Activated CD4-positive, alpha-beta T cell treated with anti-CD3 and anti-CD28 coated beads, Interleukin-2, amount 50 U/mL, for 1 hour (primary cell): ENCODE data around the gene GLI2.

Source experiments
- DNase-seq: peaks from one replicate; pipeline ENCODE4 v3.0.0-alpha.2; 2020

GLI2 gene

DNA sequence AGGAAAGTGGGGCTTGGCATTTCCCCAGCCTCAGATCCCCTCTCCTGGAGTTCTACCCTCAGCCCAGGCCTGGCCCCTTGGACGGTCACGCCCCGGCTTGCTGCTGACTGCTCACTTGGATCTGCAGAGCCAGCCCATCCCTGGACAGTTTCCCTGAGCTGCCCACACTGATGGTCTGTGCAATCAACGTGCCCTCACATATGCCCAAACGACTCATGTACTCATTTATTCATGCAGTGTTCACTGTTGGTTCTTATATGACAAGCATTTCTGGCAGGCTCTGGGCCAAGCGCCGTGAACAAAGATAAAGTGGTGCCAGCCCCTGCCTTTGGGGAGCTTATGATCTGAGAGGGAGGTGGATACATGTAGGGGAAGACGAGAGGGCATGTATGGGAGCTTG is 20.3 kb upstream of the GLI2 start:
- DNase-seq, result no peak

- DNase-seq, result no peak
These were observed 19.7 kb upstream of the GLI2 start for GRCh38 chr2:120715941-120716340.

DNA sequence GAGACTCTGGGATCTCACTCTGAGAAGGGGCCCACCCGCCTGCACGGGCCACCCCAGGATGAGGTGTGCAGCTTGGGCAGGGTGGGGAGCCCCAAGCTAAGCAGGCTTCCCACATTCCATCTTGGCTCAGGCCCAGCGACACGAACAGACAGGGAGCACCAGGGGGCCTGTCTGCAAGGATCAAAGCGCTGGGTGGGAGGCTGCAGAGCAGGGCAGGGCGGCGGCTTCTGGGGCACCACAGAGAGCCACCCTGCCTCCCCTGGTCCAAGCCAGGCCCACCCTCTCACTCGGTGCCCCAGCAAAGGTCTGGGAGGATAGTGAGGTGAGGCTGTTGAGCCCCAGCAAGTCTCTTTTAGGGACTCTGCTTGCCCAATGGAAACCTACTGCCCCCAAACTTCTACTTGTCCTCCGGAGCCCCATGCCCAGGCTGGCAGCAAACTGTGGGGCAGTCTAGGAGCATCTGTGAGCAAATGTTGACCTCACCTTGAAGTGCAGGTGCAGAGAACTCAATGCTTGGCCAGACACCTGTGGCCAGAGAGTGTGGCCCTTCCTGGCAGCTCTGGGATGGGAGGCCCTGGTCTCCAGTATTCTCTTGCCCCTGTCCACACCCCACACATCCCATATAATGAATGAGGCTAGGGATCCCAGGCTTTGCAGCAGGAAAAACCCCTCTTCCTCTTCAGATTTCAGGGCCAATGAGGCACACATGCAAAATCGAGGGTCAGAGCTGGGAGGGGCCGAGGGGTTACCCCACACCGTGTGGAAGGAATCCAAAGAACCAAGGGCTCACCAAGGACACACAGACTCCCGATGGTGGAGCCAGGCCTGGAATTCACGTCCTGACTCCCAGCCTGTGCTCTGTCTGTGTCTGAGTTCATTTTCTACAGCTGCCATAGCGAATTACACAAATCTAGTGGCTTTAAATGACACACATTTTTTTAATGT is 18.8 kb upstream of the GLI2 start:
- no peak for DNase-seq

DNA sequence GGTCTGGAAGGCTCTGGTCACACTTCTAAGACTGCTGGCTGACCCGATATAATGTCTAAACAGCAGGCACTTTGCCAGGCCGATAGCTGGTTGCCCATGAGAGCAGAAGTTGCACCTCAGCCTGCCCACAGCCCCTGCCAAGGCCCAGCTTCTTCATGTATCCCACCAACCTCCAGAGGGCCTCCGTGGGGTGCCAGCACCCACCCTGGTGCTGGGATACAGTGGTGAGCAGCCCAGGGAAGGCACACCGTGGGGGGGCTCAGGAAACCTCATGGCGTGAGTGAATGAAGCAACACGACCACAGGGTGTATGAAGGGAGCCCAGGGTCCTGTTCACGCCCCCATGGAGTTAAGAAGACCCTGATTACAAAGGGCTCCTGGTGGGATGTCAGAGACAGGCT is 16.2 kb upstream of the GLI2 start:
- no peak for DNase-seq

DNA sequence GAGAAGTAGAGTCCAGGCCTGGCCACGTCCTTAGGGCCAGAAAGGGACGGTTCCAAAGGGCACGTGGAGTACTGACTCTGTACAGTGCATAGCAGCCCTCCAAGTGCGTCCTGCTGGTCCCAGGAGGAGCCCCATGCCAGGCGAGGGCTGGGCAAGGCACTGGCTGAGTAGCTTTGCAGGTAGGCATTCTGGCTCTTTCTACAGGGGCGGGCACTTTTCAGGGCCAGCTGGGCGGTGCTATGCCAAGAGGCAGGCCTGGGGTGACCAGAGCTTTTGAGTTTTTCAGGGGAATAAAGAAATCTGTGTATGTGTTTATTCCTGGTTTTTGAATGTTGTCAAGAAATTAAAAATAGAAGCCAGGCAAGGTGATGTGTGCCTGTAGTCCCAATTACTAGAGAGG is 15.4 kb upstream of the GLI2 start:
- DNase-seq, result no peak

- no peak for DNase-seq
These were observed 14.8 kb upstream of the GLI2 start for GRCh38 chr2:120720746-120721375.

DNA sequence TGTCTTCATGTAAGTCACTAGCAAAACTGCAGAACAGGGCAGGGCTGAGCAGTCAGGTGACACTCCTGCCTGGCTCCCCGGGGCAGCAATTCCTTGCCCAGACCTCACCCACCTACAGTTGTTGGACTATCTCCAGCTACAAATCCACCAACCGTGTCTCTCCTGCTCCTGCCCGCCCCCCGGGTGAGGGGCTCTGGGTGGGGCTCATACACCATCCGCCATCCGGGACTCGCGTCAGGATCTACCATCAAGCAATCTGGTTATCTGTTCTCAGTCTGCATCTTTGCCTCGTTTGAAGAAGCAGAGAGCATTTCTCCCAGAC is 13.5 kb upstream of the GLI2 start:
- no peak for DNase-seq

DNA sequence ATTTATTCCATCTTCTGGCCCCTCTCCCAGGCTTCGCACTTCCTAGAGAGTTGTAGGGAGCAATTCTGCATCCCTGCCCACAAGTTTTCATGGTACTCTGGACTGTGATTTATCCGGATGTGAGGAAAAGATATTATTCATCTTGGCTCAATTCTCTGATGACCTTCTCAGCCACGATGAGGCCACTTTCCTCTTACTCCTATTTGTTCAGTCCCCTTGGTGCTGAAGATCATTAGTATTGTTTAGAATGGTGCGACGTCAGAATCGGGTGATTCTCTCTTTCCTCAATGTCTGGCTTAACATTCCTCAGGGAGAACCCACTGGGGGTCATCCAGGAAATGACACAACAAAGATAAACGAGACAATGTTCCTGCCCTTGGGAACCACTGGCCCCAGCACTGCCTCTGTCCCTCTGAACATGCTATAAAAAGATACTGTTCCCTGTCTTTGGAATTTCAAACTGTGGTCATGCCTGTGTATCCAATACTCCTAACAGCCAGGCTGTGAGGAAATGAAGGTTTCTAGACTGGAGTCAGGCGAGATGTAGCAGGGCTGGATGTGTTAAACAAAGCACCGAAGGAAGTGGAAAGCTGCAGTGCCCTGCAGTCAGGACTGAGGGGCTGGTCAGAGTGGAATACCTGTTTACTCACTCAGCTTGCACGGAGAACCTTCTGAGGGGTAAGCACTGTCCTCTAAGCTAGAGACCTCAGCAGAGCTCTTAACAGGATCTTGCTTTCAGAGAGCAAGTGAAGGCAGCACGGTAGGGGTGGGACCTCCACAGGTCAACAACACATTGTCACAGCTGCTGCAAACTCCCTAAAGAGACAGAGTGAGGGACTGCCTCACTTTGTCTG is 12.9 kb upstream of the GLI2 start:
- no peak for DNase-seq

GRCh38 chr2:120726245-120726644 is 9.4 kb upstream of the GLI2 start:
- DNase-seq, result no peak

DNA sequence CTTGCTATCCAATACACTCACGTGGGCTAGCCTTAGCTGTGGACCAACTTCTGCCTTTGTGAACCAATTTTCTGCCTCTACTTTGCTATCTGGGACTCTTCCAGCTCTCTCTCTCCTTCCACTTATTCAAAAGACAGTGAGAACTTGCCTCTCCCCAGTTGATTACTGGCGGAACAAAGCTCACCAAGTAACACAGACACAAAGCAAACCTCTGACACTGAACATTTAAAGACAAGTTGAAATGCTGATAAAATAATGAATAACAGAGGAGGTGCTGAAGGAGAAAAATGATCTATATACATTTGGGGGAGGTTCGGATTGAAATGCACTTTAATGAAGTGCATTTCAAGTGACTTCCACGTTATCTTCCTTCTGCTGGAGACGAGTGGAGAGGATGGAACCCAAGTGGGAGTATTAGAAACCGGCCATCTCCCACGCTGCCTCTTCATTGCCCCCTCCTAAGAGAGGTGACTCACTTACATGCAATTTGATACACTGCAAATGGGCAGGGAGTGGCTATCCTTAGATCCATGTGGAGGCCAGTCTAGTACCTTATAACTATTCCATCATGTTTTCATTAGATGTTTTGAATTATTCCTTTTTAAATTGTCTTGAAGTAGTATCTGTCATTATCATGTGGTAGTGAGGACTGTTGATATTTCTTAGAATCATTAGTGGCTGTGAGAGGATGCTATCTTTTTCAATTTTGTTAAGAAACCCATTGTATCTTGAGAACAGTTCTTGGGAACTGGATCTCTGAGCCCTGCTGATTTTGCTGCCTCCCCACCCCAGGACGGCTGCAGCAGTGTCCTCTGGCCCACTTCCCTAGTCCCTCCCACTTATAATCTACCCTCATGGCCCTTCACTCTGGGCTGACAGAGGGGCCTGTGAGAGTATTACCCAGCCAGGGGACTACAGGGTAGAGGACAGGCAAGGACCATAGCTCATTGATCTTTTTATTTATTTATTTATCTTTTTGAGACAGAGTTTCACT is 6.0 kb upstream of the GLI2 start:
- no peak for DNase-seq

DNA sequence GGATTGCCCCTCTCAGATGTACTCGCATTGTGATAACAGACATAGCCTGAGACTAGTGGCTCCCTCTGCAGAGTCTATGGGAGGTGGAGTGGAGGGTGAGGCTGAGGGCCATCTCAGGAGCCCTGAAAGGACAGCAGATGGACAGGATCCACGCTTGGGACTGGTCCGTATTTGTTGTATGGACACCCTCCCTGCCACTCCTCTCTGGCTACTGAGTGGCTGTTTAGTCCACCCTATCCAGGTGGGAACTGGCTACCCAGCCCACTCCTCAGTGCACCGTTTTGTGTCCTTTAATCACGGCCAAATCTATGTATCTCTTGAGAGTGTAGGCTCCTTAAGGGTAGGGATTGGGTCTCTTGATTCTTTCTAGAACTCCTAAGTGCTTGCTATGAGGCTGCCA is 4.5 kb upstream of the GLI2 start:
- no peak for DNase-seq

DNA sequence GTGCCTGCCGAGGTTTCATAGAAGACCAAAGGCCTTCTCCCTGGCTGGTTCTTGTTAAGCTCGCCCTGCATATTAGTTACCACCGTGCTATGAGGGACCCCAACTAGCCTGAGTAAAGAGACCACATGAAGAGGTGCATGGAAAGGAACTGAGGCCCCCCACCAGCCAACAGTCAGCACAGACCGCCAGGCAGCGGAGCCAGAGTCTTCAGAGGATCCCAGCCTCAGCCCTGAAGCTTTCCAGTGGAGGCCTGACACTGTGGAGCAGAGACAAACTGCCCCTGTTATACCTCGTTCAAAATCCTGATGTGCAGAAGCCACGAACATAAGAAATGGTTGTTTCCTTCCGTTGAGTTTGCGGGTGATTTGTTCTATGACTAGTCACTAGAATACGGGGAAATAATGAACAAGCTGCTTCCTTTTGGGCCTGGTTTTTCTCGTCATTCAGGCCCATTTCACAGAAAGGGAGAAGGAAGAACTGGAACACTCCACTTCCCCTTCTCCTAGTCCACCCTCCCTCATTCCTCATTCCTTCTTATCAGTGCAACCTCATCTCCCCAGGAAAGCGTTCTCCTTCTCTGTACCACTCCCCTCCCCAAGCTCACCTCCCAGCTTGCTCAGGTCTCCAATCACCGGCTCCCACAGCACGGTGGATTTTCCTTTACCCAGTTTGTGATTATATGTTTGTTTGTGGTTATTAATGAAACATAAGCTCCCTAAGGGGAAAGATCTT is 3.0 kb upstream of the GLI2 start:
- no peak for DNase-seq

GRCh38 chr2:120733238-120733932 is 2.3 kb upstream of the GLI2 start:
- DNase-seq, result no peak

- no peak for DNase-seq
These were observed 577 bp upstream of the GLI2 start for GRCh38 chr2:120734930-120735651.

DNA sequence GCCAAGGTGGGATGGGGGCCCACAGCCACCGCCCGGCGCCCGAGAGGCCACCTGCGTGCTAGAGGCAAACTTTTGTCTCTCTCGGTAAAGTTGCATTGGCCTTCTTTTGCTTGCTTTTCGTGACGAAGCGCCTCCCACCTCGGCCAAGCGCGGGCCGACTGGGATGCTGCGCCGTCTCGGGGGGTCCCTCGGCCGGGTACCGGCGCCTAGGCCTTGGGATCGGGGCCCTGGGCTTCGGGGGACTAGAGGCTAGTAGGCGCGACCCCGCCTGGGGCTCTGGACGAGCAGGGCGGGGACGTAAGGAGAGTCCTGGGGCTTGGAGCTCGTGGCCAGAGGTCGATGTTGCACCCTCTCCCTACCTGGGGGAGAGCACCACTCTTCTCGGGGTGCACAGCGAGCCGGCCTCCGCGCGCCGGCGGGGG is 545 bp downstream of the GLI2 start:
- DNase-seq, result no peak

GRCh38 chr2:120736624-120737339 is 1.1 kb downstream of the GLI2 start:
- DNase-seq, result no peak

DNA sequence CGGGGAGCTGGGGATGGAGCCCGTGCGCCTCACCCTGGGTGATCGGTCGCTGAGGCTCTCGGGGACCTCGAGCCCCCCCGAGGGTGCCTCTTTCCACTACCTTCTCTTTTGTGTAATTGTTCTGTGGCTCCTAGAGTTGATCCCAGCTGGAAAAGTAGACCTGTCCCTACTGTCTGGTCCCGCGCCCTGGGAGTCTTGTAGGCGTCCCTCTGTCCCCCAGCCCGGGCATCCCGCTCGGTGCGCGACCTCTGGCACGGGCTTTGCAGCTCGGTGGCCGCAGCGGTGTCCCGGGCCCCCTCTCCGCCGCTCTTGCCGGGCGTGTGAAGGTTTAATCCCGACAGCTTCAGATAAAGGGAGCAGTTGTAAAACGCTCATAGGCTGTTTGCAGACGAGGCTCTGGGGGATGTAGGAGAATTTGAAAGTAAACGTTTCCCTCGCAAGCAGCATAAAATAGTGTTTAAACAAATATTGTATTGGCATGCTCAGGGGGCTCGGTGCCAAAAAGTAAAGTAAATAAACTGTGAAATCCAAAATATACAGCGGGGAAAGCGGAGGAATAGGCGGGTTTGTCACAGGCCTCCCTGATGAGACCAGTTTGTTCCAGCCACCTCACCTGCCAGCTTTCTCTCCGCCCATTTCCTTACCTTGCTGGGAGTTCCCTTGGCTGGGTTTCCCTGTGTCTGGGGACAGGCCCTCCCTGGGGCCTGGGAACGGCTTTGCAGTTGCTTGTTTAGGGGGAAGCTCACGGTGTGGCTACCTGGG is 1.9 kb downstream of the GLI2 start:
- DNase-seq, result no peak

- no peak for DNase-seq
These were observed 2.4 kb downstream of the GLI2 start for GRCh38 chr2:120738117-120738516.
